ENCODE data around the gene SH2D3A. TPM values are rescaled to one million over a fixed set of nuclear protein-coding genes. Genes with fewer than 3 reads are reported as not detected.

SH2D3A gene
- total RNA-seq, 2 experiments from 2014 or later: 20.6 to 20.9 TPM

GRCh38 chr19:6723738-6724137 lies 43.5 kb downstream of the SH2D3A start:
- ATAC-seq: no peak
- POLR2A ChIA-PET: interaction anchor here (2.1 kb wide), 1 partner anchor 13 kb away, joined by 9 read pairs; the partner anchor contains the start of gene GPR108

GRCh38 chr19:6723108-6723618 lies 44.1 kb downstream of the SH2D3A start:
- H3K36me3 Mint-ChIP-seq (ENCODE audit: low read depth): no peaks in the 10 kb centered on the region
- ChIA-PET CTCF (interaction anchor here (1.1 kb wide), 1 partner anchor 89 kb away, joined by 3 read pairs; no protein-coding TSS in a partner anchor), POLR2A (no interaction called here)
- intact Hi-C loops (cut with micrococcal nuclease): no loop called here
- no peak overlapping the region for H3K27ac Mint-ChIP-seq
- ATAC-seq: no peak
- TF ChIP-seq, protein P1, sequence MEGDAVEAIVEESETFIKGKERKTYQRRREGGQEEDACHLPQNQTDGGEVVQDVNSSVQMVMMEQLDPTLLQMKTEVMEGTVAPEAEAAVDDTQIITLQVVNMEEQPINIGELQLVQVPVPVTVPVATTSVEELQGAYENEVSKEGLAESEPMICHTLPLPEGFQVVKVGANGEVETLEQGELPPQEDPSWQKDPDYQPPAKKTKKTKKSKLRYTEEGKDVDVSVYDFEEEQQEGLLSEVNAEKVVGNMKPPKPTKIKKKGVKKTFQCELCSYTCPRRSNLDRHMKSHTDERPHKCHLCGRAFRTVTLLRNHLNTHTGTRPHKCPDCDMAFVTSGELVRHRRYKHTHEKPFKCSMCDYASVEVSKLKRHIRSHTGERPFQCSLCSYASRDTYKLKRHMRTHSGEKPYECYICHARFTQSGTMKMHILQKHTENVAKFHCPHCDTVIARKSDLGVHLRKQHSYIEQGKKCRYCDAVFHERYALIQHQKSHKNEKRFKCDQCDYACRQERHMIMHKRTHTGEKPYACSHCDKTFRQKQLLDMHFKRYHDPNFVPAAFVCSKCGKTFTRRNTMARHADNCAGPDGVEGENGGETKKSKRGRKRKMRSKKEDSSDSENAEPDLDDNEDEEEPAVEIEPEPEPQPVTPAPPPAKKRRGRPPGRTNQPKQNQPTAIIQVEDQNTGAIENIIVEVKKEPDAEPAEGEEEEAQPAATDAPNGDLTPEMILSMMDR (IDR thresholded peaks at IDR 0.05): no peak
- H3K27me3 Mint-ChIP-seq: no peaks in the 10 kb centered on the region
- no peaks in the 10 kb centered on the region for H3K9me3 Mint-ChIP-seq
- H3K4me3 Mint-ChIP-seq: no peak overlapping the region
- peaks cover 15% of the 10 kb centered on the region for H3K4me1 Mint-ChIP-seq (ENCODE audit: low read depth)
- no peak for DNase-seq

More at GRCh38 chr19:6723738-6724137, 43.5 kb downstream of the SH2D3A start:
- Mint-ChIP-seq H3K4me1 (ENCODE audit: low read depth) (peaks cover 15% of the 10 kb centered on the region), H3K27ac (no peak overlapping the region), H3K36me3 (ENCODE audit: low read depth) (no peaks in the 10 kb centered on the region), H3K4me3 (no peak overlapping the region), H3K9me3 (no peaks in the 10 kb centered on the region), H3K27me3 (no peaks in the 10 kb centered on the region)
- intact Hi-C loops (cut with micrococcal nuclease): no loop called here
- DNase-seq: no peak
- TF ChIP-seq, protein P1 (IDR thresholded peaks at IDR 0.05): no peak
- CTCF ChIA-PET: interaction anchor here (1.2 to 1.6 kb wide), 2 partner anchors 10 to 161 kb away, joined by 3 read pairs; no protein-coding TSS in a partner anchor

DNA sequence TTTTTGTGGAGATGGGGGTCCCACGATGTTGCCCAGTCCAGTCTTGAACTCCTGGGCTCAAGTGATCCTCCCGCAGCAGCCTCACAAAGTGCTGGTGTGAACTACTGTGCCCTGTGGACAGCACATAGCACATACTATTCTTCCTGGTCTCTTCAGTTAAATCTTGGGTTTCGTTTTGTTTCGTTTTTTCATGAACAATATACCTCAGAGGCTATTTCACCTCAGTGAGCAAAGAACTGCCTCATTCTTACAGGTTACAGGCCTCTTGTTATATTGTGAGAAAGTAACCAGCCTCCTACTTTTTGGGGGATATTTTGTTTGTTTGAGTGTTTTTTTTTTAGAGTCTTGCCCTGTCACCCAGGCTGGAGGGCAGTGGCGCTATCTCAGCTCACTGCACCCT lies 45.5 kb downstream of the SH2D3A start:
- POLR2A ChIA-PET: no interaction called here
- Mint-ChIP-seq H3K4me3 (no peak overlapping the region), H3K27me3 (no peaks in the 10 kb centered on the region), H3K36me3 (ENCODE audit: low read depth) (no peaks in the 10 kb centered on the region), H3K9me3 (no peaks in the 10 kb centered on the region), H3K27ac (no peak overlapping the region), H3K4me1 (ENCODE audit: low read depth) (peaks cover 19% of the 10 kb centered on the region)
- intact Hi-C loops (cut with micrococcal nuclease): no loop called here
- CTCF ChIA-PET: no interaction called here
- no peak for DNase-seq
- TF ChIP-seq, protein P1 (IDR thresholded peaks at IDR 0.05): no peak
- ATAC-seq: no peak

DNA sequence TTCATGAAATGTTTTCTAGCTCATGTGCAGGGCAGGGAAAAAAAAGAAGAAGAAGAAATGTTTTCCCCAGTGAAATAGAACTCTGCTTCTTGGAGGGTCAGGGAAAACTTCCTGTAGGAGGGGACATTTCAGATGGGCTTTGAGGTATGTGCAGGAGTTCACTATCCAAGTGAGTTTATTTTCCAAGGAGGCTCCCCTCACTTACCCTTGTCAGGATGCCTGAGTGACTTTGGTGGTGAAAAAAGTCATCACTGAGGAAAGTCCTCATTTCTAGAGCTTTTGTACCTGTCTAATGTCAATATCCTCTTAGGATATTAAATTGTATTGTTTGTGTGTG lies 46.1 kb downstream of the SH2D3A start:
- intact Hi-C loops (cut with micrococcal nuclease): no loop called here
- no peaks in the 10 kb centered on the region for H3K9me3 Mint-ChIP-seq
- no peak overlapping the region for H3K4me3 Mint-ChIP-seq
- TF ChIP-seq, protein P1 (IDR thresholded peaks at IDR 0.05): no peak
- H3K27ac Mint-ChIP-seq: no peak overlapping the region
- POLR2A ChIA-PET: interaction anchor here (1.1 kb wide), 1 partner anchor 10 kb away, joined by 3 read pairs; no protein-coding TSS in a partner anchor
- CTCF ChIA-PET: no interaction called here
- H3K36me3 Mint-ChIP-seq (ENCODE audit: low read depth): no peaks in the 10 kb centered on the region
- no peaks in the 10 kb centered on the region for H3K27me3 Mint-ChIP-seq
- DNase-seq: no peak
- H3K4me1 Mint-ChIP-seq (ENCODE audit: low read depth): peaks cover 19% of the 10 kb centered on the region
- no peak for ATAC-seq

DNA sequence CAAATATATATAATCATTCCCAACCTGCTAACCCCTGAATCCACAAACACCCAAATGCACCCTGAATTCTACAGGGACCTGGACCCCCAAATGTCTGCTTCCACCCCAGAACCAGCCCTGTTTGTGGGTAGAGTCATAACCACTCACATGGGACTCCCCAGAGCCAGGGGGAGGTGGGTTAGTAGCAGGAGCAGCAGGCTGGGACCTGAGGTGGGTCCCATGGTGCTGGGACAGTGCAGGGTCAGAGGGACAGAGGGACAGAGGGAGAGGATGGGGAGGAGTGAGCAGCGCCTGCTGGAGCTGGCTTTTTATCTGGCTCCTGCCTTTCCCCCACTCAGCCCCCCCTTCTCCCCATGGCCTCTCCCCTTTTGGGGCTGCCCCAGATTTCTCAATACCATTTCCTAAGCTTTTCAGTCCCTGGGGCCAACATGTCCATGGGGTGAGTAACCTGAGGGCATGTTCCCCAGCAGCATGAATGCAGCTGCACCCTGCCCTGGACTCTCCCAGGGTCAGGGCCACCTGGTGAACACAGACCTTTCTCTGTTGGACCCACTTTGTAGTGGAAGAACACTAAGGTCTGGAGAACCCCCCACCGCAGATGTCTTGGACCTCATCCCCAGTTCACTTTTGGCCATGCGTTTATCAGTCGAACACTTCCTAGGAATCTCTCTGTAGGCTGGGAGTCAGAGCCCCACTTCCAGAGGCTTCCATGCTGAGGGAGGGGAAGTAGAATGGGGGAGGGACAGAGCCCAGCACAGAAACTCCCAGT lies 46.7 kb downstream of the SH2D3A start, which contains the start of gene C3:
Gene C3 (minus strand): TSS at position 282 of the 769 bp plus-strand sequence. CDS start 61 bp downstream, at position 221.
- no peak within 1 kb of the TSS for H3K27ac Mint-ChIP-seq
- intact Hi-C loops (cut with micrococcal nuclease): no loop called here

More for the DNA sequence above, 46.7 kb downstream of the SH2D3A start, which contains the start of gene C3:
- POLR2A ChIA-PET: interaction anchor here (1.1 kb wide), 1 partner anchor 11 kb away, joined by 3 read pairs; no protein-coding TSS in a partner anchor
- Mint-ChIP-seq H3K9me3 (no peaks in the 10 kb centered on the region), H3K36me3 (ENCODE audit: low read depth) (no peaks in the 10 kb centered on the region), H3K4me1 (ENCODE audit: low read depth) (peaks cover 19% of the 10 kb centered on the region), H3K4me3 (no peak within 1 kb of the TSS), H3K27me3 (no peaks in the 10 kb centered on the region)
- ATAC-seq (no peak), DNase-seq (no peak)
- CTCF ChIA-PET: no interaction called here
- TF ChIP-seq, protein P1 (IDR thresholded peaks at IDR 0.05): no peak

Data from activated CD8-positive, alpha-beta T cell treated with anti-CD3 and anti-CD28 coated beads for 36 hours (primary cell).